Small intestine (tissue), 7 donors: ENCODE results near the gene MIPOL1. TPM values are rescaled to one million over a fixed set of nuclear protein-coding genes. Genes with fewer than 3 reads are reported as not detected.
A peak's percentile ranks its signal among the peaks of the same experiment; 100 is the strongest.

Experiments
- DNase-seq, 2 donors: peaks; one replicate each; pipeline versions ENCODE4 v3.0.0 to v3.0.0-alpha.2; 2013
- FAIRE-seq: peaks from 2 replicates; lab custom pipeline; 2012; peaks lifted over from hg19 to GRCh38; lab: Jason Lieb, UNC
- H3K27ac ChIP-seq, 3 donors: one replicate each; pipeline ENCODE4 v1.5.1; 2013; ENCODE audit warnings: low read length in 2 of 3, mild to moderate bottlenecking in 2 of 3, control low read depth in 1 of 3, inconsistent platforms in 1 of 3, low read depth in 1 of 3, moderate library complexity in 1 of 3
- H3K27me3 ChIP-seq, 3 donors: one replicate each; pipeline ENCODE4 v1.6.1; 2013; ENCODE audit warnings: low read length in 3 of 3, inconsistent platforms in 1 of 3; ENCODE audit not compliant: control insufficient read depth in 3 of 3, insufficient read depth in 3 of 3
- H3K36me3 ChIP-seq, 3 donors: one replicate each; pipeline ENCODE4 v1.6.1; 2013; ENCODE audit warnings: low read length in 3 of 3, inconsistent platforms in 1 of 3, low read depth in 1 of 3, mild to moderate bottlenecking in 1 of 3, moderate library complexity in 1 of 3; ENCODE audit not compliant: control insufficient read depth in 3 of 3, insufficient read depth in 2 of 3
- H3K4me1 ChIP-seq, 3 donors: one replicate each; pipeline ENCODE4 v1.6.1; 2013; ENCODE audit warnings: low read length in 2 of 3, inconsistent platforms in 1 of 3, low read depth in 1 of 3, mild to moderate bottlenecking in 1 of 3, moderate library complexity in 1 of 3; ENCODE audit not compliant: control insufficient read depth in 3 of 3, insufficient read depth in 2 of 3
- H3K4me3 ChIP-seq, 3 donors: one replicate each; pipeline ENCODE4 v1.5.1; 2013; ENCODE audit warnings: low read length in 3 of 3, control low read depth in 1 of 3, inconsistent platforms in 1 of 3, low read depth in 1 of 3, mild to moderate bottlenecking in 1 of 3, moderate library complexity in 1 of 3
- H3K9me3 ChIP-seq, 2 donors: one replicate each; pipeline ENCODE4 v1.6.1; 2013; ENCODE audit warnings: low read depth in 1 of 2, low read length in 1 of 2; ENCODE audit not compliant: control insufficient read depth in 2 of 2, insufficient read depth in 1 of 2
- WGBS, 3 donors: extraction: QIAGEN DNeasy Blood & Tissue Kit; methylation state at CpG; one replicate each; pipeline ENCODE4 v1.1.7; 2013; 5-methylcytosine and 5-hydroxymethylcytosine counted together
- polyA plus RNA-seq, 4 donors: library from polyadenylated mRNA; stranded (reverse) in 3 of 4; unstranded in 1 of 4; fragments of 200-250 nt in 3 of 4; fragments of 120-200 nt in 1 of 4; gene quantifications; one replicate each; pipeline versions ENCODE4 v1.2.1 to v1.2.3, GENCODE V29; 2013
- donor health status: healthy with polysubstance abuse.
- donor health status: control.
- donor health status: control.
- donor health status: Bipolar disorder and iron deficiency.
- donor health status: healthy.

MIPOL1 gene
- polyA plus RNA-seq, 4 donors, result 0.45 to 9.2 (median 2.3) TPM

DNA sequence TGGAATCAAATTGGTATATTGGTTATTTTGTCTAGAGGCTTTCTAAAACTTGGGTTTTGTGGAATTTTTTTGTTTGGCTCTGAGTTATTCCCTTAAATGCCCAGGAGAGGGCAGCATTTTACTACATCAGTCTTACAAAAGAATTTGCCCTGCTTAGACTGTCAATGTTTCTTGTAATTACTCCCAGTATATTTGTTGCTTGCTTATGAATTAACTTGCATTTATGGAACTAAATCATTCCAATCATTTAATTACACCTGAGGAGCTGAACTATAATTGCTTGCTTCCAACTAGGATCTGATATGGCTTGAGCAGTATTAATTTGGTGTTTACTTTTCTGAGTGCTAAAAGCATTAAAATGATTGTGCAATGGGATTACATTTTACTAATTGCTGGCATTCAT, 48.7 kb downstream of the MIPOL1 start:
- H3K4me1 ChIP-seq, result peaks cover 0 to 2% (median 0%) of the 10 kb centered on the region in 3 donors
- peak; percentile 81 for FAIRE-seq

DNA sequence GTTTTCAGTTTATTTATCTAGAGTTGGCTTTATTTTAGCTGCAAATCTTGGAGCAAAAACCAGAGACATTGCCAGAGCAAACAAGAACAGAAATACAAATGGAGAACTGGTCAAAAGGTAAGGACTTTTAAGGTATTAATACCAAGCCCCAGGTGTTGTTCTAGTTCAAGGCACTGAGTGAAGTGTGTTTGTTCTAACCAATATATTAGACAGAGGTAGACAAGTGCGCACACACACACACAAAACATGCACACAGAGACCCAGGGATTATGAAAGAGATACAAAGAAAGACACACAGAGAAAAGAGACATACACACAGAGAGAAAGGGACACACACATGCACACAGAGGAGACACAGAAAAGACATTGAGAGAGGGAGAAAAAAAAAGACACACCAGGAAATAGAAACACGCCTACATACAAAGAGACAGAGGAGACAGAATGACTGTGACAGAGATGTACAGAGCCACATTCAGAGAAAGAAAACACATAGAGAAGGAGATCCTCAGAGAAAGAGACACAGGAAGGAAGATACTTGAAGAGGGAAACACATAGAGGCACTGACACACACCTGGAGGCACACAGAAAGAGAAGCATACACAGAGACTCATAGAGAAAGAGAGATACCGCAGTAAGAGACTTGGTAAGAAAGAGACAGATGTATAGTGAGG, 50.2 kb downstream of the MIPOL1 start:
- Histone ChIP-seq H3K9me3 (no peaks in the 10 kb centered on the region), H3K4me1 (peaks cover 0 to 2% (median 0%) of the 10 kb centered on the region in 3 donors), H3K27me3 (no peaks in the 10 kb centered on the region), H3K36me3 (peaks cover 0 to 3% (median 0%) of the 10 kb centered on the region in 3 donors), H3K27ac (peak overlapping the region in 1 of 3 donors; percentile 23), H3K4me3 (no peak overlapping the region)
- DNase-seq (peak in 1 of 2 donors; percentile 37), FAIRE-seq (no peak)
- 89 to 93% (median 89%) methylated on average over 3 of the region's 3 CpGs for WGBS, 3 donors

More for the DNA sequence above, 48.7 kb downstream of the MIPOL1 start:
- Histone ChIP-seq H3K27ac (no peak overlapping the region), H3K36me3 (peaks cover 0 to 3% (median 0%) of the 10 kb centered on the region in 3 donors), H3K27me3 (no peaks in the 10 kb centered on the region), H3K9me3 (no peaks in the 10 kb centered on the region), H3K4me3 (no peak overlapping the region)
- peak; percentile 72 to 80 for DNase-seq

DNA sequence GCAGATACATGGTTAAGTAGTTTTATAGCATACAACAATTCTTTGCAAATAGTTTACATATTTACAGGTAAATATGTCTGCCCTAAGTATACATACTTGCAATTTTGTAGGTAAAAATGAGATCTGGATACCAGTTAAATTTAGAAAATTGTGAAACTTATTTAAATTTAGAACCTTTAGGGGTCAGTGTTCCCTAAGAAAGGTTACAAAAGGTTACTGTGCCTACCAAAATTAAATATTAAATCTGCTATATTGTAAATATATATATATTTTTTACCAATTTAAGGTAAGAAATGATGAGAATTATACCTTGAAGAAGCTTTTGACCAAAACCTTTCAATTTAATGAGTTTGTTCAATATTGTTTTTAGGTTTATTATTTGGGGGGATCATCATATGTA, 54.0 kb downstream of the MIPOL1 start:
- Histone ChIP-seq H3K9me3 (no peaks in the 10 kb centered on the region), H3K4me1 (no peaks in the 10 kb centered on the region), H3K36me3 (peaks cover 0 to 3% (median 0%) of the 10 kb centered on the region in 3 donors), H3K27ac (no peak overlapping the region), H3K4me3 (no peak overlapping the region), H3K27me3 (no peaks in the 10 kb centered on the region)
- FAIRE-seq, result no peak
- DNase-seq, result no peak

DNA sequence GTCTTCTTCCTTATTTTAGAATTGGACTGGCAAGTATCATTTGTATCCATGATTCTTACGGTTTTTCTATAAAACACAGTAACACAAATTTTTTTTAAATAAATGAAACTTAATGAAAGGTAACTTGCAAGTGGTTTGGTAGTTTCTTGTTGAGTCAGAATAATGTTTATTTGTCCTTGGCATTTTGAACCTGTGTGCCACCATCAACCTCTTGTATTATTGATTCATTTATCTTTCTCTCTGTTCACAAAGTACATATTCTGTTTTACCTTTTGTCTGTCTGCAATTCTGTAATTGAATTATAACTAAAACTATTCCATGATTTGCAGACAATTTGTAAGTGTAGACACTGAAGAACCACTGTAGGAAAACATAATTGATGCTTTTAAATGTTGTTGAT, 54.7 kb downstream of the MIPOL1 start:
- Histone ChIP-seq H3K27ac (no peak overlapping the region), H3K27me3 (no peaks in the 10 kb centered on the region), H3K36me3 (peaks cover 0 to 3% (median 0%) of the 10 kb centered on the region in 3 donors), H3K4me1 (no peaks in the 10 kb centered on the region), H3K4me3 (no peak overlapping the region), H3K9me3 (no peaks in the 10 kb centered on the region)
- WGBS, 3 donors, result 87 to 97% (median 91%) methylated on average over 1 of the region's 1 CpG
- peak in 1 of 2 donors; percentile 20 for DNase-seq
- no peak for FAIRE-seq

DNA sequence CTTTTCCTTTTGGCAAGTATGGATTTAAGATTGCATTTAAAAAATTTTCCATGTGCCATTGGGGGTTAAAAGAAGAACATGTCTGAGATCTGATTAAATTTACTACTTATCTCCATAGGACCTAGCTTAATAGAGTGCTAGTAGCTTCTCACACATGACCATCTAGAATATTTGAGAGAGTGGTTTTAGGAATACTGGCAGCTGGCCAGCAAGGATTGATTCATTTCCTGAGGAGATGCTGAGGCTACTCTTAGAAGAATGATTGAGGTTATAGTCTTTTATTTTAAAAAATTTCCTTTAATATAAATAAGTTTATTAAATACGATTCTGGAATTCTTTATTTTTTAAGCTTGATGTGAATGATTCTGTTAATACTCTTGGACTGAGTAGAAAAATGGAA, 56.2 kb downstream of the MIPOL1 start:
- H3K27me3 ChIP-seq, result no peaks in the 10 kb centered on the region
- no peak overlapping the region for H3K27ac ChIP-seq
- H3K4me3 ChIP-seq, result no peak overlapping the region
- H3K4me1 ChIP-seq, result no peaks in the 10 kb centered on the region
- WGBS, 3 donors, result 79 to 89% (median 86%) methylated on average over 1 of the region's 1 CpG
- peaks cover 0 to 3% (median 0%) of the 10 kb centered on the region in 3 donors for H3K36me3 ChIP-seq
- FAIRE-seq, result no peak
- no peaks in the 10 kb centered on the region for H3K9me3 ChIP-seq
- no peak for DNase-seq

DNA sequence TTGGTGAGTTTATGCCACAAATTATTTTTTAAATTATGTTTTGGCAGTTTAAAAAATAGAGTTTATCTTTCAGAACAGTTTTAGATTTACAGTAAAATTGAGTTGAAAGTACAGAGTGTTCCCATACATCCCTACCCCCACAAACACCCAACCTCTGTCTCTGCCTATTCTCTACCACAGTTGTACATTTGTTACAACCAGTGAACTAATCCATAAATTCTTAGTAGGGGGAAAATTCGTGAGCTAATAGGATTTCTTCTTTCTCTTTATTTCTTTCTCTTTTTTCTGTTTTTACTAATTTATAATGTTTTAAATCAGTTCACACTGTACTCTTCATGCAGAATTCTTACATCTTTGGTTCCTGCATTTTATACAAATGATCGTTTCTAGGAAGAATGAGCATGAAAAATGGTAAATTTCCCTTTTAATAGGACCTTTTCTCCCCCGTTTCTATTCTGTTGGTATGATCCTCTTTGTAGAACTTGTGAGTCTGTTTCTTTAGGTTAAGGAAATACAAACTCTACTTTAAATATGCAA, 56.7 kb downstream of the MIPOL1 start:
- no peaks in the 10 kb centered on the region for H3K27me3 ChIP-seq
- DNase-seq, result no peak
- no peak overlapping the region for H3K4me3 ChIP-seq
- H3K27ac ChIP-seq, result no peak overlapping the region
- peaks cover 0 to 3% (median 0%) of the 10 kb centered on the region in 3 donors for H3K36me3 ChIP-seq
- H3K9me3 ChIP-seq, result no peaks in the 10 kb centered on the region
- no peaks in the 10 kb centered on the region for H3K4me1 ChIP-seq
- 77 to 91% (median 77%) methylated on average over 3 of the region's 3 CpGs for WGBS, 3 donors
- FAIRE-seq, result no peak

DNA sequence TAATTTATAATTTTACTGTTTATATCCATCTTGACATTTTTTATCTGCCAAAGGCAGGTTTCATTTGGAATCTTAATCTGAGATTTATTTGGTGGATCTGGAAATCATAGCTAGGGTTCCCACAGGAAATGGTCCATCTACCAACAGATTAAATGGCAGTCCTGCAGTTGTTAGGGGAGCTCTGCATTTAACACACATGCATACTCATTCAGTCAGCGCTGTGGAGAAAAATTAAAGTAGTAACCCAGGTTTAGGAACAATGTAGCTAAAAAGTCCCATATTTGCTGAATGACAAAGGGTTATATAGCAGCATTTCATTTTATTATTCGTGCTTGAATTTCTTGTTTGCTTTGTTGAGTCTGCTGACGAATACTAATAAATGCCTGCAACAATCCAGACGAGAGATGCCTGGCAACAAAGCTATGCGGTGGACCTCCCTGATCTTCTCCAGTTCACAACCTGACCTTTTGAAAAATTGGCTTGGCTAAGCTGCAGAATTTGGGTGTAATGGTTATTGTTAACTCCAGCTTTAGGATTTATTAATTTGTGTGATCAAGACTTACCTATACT, 59.8 kb downstream of the MIPOL1 start:
- H3K36me3 ChIP-seq, result no peaks in the 10 kb centered on the region
- 82 to 91% (median 87%) methylated on average over 5 of the region's 5 CpGs for WGBS, 3 donors
- H3K9me3 ChIP-seq, result no peaks in the 10 kb centered on the region
- H3K27ac ChIP-seq, result no peak overlapping the region
- FAIRE-seq (no peak), DNase-seq (no peak)
- H3K27me3 ChIP-seq, result no peaks in the 10 kb centered on the region
- no peaks in the 10 kb centered on the region for H3K4me1 ChIP-seq
- H3K4me3 ChIP-seq, result no peak overlapping the region

GRCh38 chr14:37262649-37263048, 64.9 kb downstream of the MIPOL1 start:
- Histone ChIP-seq H3K9me3 (no peaks in the 10 kb centered on the region), H3K4me3 (no peak overlapping the region), H3K4me1 (no peaks in the 10 kb centered on the region), H3K27me3 (no peaks in the 10 kb centered on the region), H3K36me3 (no peaks in the 10 kb centered on the region), H3K27ac (no peak overlapping the region)
- DNase-seq (no peak), FAIRE-seq (no peak)
- 61 to 68% (median 67%) methylated on average over 2 of the region's 2 CpGs for WGBS, 3 donors
